Esophagus muscularis mucosa (tissue), 4 donors: ENCODE measurements around the gene SPATA19. TPM values are rescaled to one million over a fixed set of nuclear protein-coding genes. Genes with fewer than 3 reads are reported as not detected.

Experiments
- DNase-seq: peaks from one replicate; pipeline ENCODE4 v3.0.0-alpha.2; 2017; ENCODE audit errors: extremely low spot score
- H3K27ac ChIP-seq, 4 donors: fragments of 200-600 bp; sonication (generic); replicated peaks in 1 of 4; 1 replicate in 3 of 4; 2 replicates in 1 of 4; pipeline ENCODE4 v1.5.1; 2016 to 2019; ENCODE audit warnings: mild to moderate bottlenecking in 1 of 4
- H3K27me3 ChIP-seq, 4 donors: fragments of 200-600 bp; sonication (generic); one replicate each; pipeline versions ENCODE4 v1.5.1 to v1.6.0; 2016 to 2019
- H3K36me3 ChIP-seq, 4 donors: fragments of 200-600 bp; sonication (generic); one replicate each; pipeline ENCODE4 v1.5.1; 2016 to 2019
- H3K4me1 ChIP-seq, 4 donors: fragments of 200-600 bp; sonication (generic); one replicate each; pipeline ENCODE4 v1.5.1; 2016 to 2019
- H3K4me3 ChIP-seq, 4 donors: fragments of 200-600 bp; sonication (generic); 1 replicate in 2 of 4; 2 replicates in 2 of 4; pipeline ENCODE4 v1.5.1; 2016 to 2019; ENCODE audit warnings: mild to moderate bottlenecking in 4 of 4, moderate library complexity in 1 of 4
- H3K9me3 ChIP-seq, 4 donors: fragments of 200-600 bp; sonication (generic); 1 replicate in 3 of 4; 2 replicates in 1 of 4; pipeline ENCODE4 v1.5.1; 2016 to 2019
- CTCF ChIP-seq, 3 experiments: fragments of 200-600 bp in 2 of 3; fragments of 450-650 bp in 1 of 3; sonication (generic) in 2 of 3; IDR thresholded peaks; one replicate each; pipeline ENCODE4 v1.5.1; 2017 to 2019; ENCODE audit warnings: antibody characterized with exemption in 3 of 3, mild to moderate bottlenecking in 2 of 3, moderate library complexity in 1 of 3
- EP300 ChIP-seq: sonication (generic); formaldehyde crosslinking; IDR thresholded peaks from one replicate; pipeline ENCODE4 v1.6.1; 2017; ENCODE audit warnings: antibody characterized with exemption
- POLR2A ChIP-seq: fragments of 450-650 bp; IDR thresholded peaks from one replicate; pipeline ENCODE4 v1.6.1; 2017; ENCODE audit warnings: antibody characterized with exemption, moderate library complexity, mild to moderate bottlenecking, low read depth
- POLR2AphosphoS5 ChIP-seq, 2 donors: sonication (generic); formaldehyde crosslinking; IDR thresholded peaks; one replicate each; pipeline ENCODE4 v1.6.1; 2017; ENCODE audit warnings: antibody characterized with exemption in 2 of 2
- WGBS: methylation state at CpG from one replicate; pipeline ENCODE4 v1.1.5; 2018; 5-methylcytosine and 5-hydroxymethylcytosine counted together
- intact Hi-C: fragments of 100-400 bp; cut with DNase I; formaldehyde crosslinking; loops from one replicate; pipeline ENCODE4 v1.15.1; 2023
- total RNA-seq, 4 donors: library from RNA; depleted of rRNA; stranded (reverse); fragments of >200 nt; gene quantifications; one replicate each; pipeline versions ENCODE4 v1.1.0 to v1.2.1, GENCODE V29; 2016

Gene SPATA19
- total RNA-seq, 4 donors from 2014 or later = not detected

- TF ChIP-seq CTCF (IDR thresholded peaks at IDR 0.05) (no peak), EP300 (no peak), POLR2AphosphoS5 (IDR thresholded peaks at IDR 0.05) (no peak), POLR2A (no peak)
- intact Hi-C loops = no loop called here
- Histone ChIP-seq H3K36me3 (no peaks in the 10 kb centered on the region), H3K27me3 (peaks cover 0 to 35% (median 0%) of the 10 kb centered on the region in 4 donors), H3K4me1 (no peaks in the 10 kb centered on the region), H3K9me3 (peaks cover 0 to under 1% (median 0%) of the 10 kb centered on the region in 4 donors), H3K4me3 (no peak overlapping the region), H3K27ac (no peak overlapping the region)
- DNase-seq = no peak
- 85% methylated on average over 4 of the region's 4 CpGs for WGBS
Measured at GRCh38 chr11:133801356-133801755, 44.0 kb downstream of the SPATA19 start.

GRCh38 chr11:133800666-133801065, 44.6 kb downstream of the SPATA19 start:
- H3K36me3 ChIP-seq = no peaks in the 10 kb centered on the region
- TF ChIP-seq POLR2AphosphoS5 (IDR thresholded peaks at IDR 0.05) (no peak), CTCF (IDR thresholded peaks at IDR 0.05) (no peak), POLR2A (no peak), EP300 (no peak)
- H3K27ac ChIP-seq = no peak overlapping the region
- peaks cover 0 to 35% (median 0%) of the 10 kb centered on the region in 4 donors for H3K27me3 ChIP-seq
- H3K4me1 ChIP-seq = no peaks in the 10 kb centered on the region
- no peak for DNase-seq
- H3K4me3 ChIP-seq = no peak overlapping the region
- peaks cover 0 to 5% (median 0%) of the 10 kb centered on the region in 4 donors for H3K9me3 ChIP-seq
- intact Hi-C loops = no loop called here
- 92% methylated on average over 8 of the region's 8 CpGs for WGBS

GRCh38 chr11:133797554-133797953, 47.8 kb downstream of the SPATA19 start:
- no peak overlapping the region for H3K27ac ChIP-seq
- DNase-seq = peak; percentile 86
- peaks cover 0 to 53% (median 0%) of the 10 kb centered on the region in 4 donors for H3K27me3 ChIP-seq
- peaks cover 0 to 24% (median 11%) of the 10 kb centered on the region in 4 donors for H3K9me3 ChIP-seq
- no peaks in the 10 kb centered on the region for H3K4me1 ChIP-seq
- WGBS = 48% methylated on average over 3 of the region's 6 CpGs
- no peaks in the 10 kb centered on the region for H3K36me3 ChIP-seq
- intact Hi-C loops = no loop called here
- no peak overlapping the region for H3K4me3 ChIP-seq
- TF ChIP-seq CTCF (IDR thresholded peaks at IDR 0.05) = no peak
- TF ChIP-seq POLR2A = no peak
- no peak for TF ChIP-seq POLR2AphosphoS5 (IDR thresholded peaks at IDR 0.05)
- TF ChIP-seq EP300 = no peak

- 87% methylated on average over 10 of the region's 10 CpGs for WGBS
Measured at GRCh38 chr11:133796043-133796795, 49.1 kb downstream of the SPATA19 start.

More at GRCh38 chr11:133796043-133796795, 49.1 kb downstream of the SPATA19 start:
- no peak for TF ChIP-seq CTCF (IDR thresholded peaks at IDR 0.05)
- TF ChIP-seq EP300 = no peak
- TF ChIP-seq POLR2AphosphoS5 (IDR thresholded peaks at IDR 0.05) = no peak
- TF ChIP-seq POLR2A = no peak
- Histone ChIP-seq H3K27me3 (peaks cover 0 to 64% (median 0%) of the 10 kb centered on the region in 4 donors), H3K4me1 (no peaks in the 10 kb centered on the region), H3K27ac (no peak overlapping the region), H3K4me3 (no peak overlapping the region), H3K9me3 (peaks cover 0 to 24% (median 11%) of the 10 kb centered on the region in 4 donors), H3K36me3 (no peaks in the 10 kb centered on the region)
- intact Hi-C loops = no loop called here
- peak; percentile 75 for DNase-seq
